ENCODE measurements around the gene TREML4. TPM values are rescaled to one million over a fixed set of nuclear protein-coding genes. Genes with fewer than 3 reads are reported as not detected.

Gene TREML4
- polyA plus RNA-seq, 2 of the 4 experiments (the other 2 are of a cell fraction), result not detected

- WGBS (ENCODE audit: missing lambda C conversion rate), result 0% methylated on average over 1 of the region's 1 CpG
- ATAC-seq, result no peak
- DNase-seq (ENCODE audit: low read depth in 1 of 2, low spot score in 1 of 2), result no peak
- TF ChIP-seq HOXA7 (CRISPR knock-in tag; IDR thresholded peaks at IDR 0.05), result no peak
- TF ChIP-seq BCL3 (IDR thresholded peaks at IDR 0.05), result no peak
- no peak for TF ChIP-seq RARB (CRISPR knock-in tag; IDR thresholded peaks at IDR 0.05)
- no peak for TF ChIP-seq CHD4 (IDR thresholded peaks at IDR 0.05; ENCODE audit: borderline replicate concordance)
- TF ChIP-seq NFE2L2 (conservative IDR thresholded peaks at IDR 0.05; ENCODE audit: low read length), result no peak
- TF ChIP-seq ZC3H11A (IDR thresholded peaks at IDR 0.05), result no peak
- TF ChIP-seq HDAC2 (IDR thresholded peaks at IDR 0.05), result no peak
- TF ChIP-seq MAZ (IDR thresholded peaks at IDR 0.05; ENCODE audit: borderline replicate concordance, low read depth, low read length), result no peak
- TF ChIP-seq ZNF302 (CRISPR knock-in tag; IDR thresholded peaks at IDR 0.05), result no peak
- no peak for TF ChIP-seq FOSB (CRISPR knock-in tag; IDR thresholded peaks at IDR 0.05)
- no peak for TF ChIP-seq ZFP36 (IDR thresholded peaks at IDR 0.05; ENCODE audit: borderline replicate concordance, partially characterized antibody)
- Histone ChIP-seq H3K4me2 (no peak overlapping the region), H3K27ac (no peak overlapping the region), H3K4me1 (no peaks in the 10 kb centered on the region), H3K4me3 (no peak overlapping the region), H3K9me3 (no peaks in the 10 kb centered on the region)
- ChIA-PET POLR2A (no interaction called here), CTCF (interaction anchor here (1.3 to 2.9 kb wide), 7 partner anchors 10 to 89 kb away, joined by 3 to 14 read pairs (median 5); no protein-coding TSS in a partner anchor)
- FAIRE-seq, result no peak
These were observed 46.6 kb upstream of the TREML4 start for GRCh38 chr6:41181566-41181965.

GRCh38 chr6:41182069-41183034 is 45.8 kb upstream of the TREML4 start:
- no peak overlapping the region for H3K4me3 ChIP-seq
- no peaks in the 10 kb centered on the region for H3K4me1 ChIP-seq
- no peaks in the 10 kb centered on the region for H3K9me3 ChIP-seq
- H3K4me2 ChIP-seq, result no peak overlapping the region
- peak in 1 of 2 experiments; percentile 56; a peak in 2 of 5 replicates for TF ChIP-seq RAD21 (conservative IDR thresholded peaks at IDR 0.05 in 1 of 2, IDR thresholded peaks at IDR 0.05 in 1 of 2)
- TF ChIP-seq CBX8 (IDR thresholded peaks at IDR 0.05), result no peak
- TF ChIP-seq HDAC2 (IDR thresholded peaks at IDR 0.05), result no peak
- peak; percentile 17; the same call in 1 of the 3 replicates for TF ChIP-seq SMC3 (IDR thresholded peaks at IDR 0.05)
- TF ChIP-seq, protein P1, sequence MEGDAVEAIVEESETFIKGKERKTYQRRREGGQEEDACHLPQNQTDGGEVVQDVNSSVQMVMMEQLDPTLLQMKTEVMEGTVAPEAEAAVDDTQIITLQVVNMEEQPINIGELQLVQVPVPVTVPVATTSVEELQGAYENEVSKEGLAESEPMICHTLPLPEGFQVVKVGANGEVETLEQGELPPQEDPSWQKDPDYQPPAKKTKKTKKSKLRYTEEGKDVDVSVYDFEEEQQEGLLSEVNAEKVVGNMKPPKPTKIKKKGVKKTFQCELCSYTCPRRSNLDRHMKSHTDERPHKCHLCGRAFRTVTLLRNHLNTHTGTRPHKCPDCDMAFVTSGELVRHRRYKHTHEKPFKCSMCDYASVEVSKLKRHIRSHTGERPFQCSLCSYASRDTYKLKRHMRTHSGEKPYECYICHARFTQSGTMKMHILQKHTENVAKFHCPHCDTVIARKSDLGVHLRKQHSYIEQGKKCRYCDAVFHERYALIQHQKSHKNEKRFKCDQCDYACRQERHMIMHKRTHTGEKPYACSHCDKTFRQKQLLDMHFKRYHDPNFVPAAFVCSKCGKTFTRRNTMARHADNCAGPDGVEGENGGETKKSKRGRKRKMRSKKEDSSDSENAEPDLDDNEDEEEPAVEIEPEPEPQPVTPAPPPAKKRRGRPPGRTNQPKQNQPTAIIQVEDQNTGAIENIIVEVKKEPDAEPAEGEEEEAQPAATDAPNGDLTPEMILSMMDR (IDR thresholded peaks at IDR 0.05), result peak; percentile 45; the same call in 2 of the 3 replicates
- ATAC-seq (peak; percentile 94 to 98), FAIRE-seq (no peak), DNase-seq (ENCODE audit: low read depth in 1 of 2, low spot score in 1 of 2) (peak; percentile 34 to 66)
- POLR2A ChIA-PET, result no interaction called here
- 43% methylated on average over 4 of the region's 4 CpGs for WGBS (ENCODE audit: missing lambda C conversion rate)
- H3K27ac ChIP-seq, result no peak overlapping the region
- CTCF ChIA-PET, result interaction anchor here (0.6 to 2.9 kb wide), 11 partner anchors 9 to 1824 kb away, joined by 3 to 14 read pairs (median 5); no protein-coding TSS in a partner anchor

- no peak for TF ChIP-seq BCL3 (IDR thresholded peaks at IDR 0.05)
- TF ChIP-seq PHF8 (IDR thresholded peaks at IDR 0.05; ENCODE audit: borderline replicate concordance, low read depth), result no peak
- no peak for TF ChIP-seq ESRRA (IDR thresholded peaks at IDR 0.05; ENCODE audit: borderline replicate concordance, low read length)
- no peak for TF ChIP-seq ZFP36 (IDR thresholded peaks at IDR 0.05; ENCODE audit: borderline replicate concordance, partially characterized antibody)
- TF ChIP-seq, protein P2, sequence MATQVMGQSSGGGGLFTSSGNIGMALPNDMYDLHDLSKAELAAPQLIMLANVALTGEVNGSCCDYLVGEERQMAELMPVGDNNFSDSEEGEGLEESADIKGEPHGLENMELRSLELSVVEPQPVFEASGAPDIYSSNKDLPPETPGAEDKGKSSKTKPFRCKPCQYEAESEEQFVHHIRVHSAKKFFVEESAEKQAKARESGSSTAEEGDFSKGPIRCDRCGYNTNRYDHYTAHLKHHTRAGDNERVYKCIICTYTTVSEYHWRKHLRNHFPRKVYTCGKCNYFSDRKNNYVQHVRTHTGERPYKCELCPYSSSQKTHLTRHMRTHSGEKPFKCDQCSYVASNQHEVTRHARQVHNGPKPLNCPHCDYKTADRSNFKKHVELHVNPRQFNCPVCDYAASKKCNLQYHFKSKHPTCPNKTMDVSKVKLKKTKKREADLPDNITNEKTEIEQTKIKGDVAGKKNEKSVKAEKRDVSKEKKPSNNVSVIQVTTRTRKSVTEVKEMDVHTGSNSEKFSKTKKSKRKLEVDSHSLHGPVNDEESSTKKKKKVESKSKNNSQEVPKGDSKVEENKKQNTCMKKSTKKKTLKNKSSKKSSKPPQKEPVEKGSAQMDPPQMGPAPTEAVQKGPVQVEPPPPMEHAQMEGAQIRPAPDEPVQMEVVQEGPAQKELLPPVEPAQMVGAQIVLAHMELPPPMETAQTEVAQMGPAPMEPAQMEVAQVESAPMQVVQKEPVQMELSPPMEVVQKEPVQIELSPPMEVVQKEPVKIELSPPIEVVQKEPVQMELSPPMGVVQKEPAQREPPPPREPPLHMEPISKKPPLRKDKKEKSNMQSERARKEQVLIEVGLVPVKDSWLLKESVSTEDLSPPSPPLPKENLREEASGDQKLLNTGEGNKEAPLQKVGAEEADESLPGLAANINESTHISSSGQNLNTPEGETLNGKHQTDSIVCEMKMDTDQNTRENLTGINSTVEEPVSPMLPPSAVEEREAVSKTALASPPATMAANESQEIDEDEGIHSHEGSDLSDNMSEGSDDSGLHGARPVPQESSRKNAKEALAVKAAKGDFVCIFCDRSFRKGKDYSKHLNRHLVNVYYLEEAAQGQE (IDR thresholded peaks at IDR 0.05), result no peak
- TF ChIP-seq HES2 (IDR thresholded peaks at IDR 0.05), result no peak
- TF ChIP-seq MAZ (IDR thresholded peaks at IDR 0.05; ENCODE audit: borderline replicate concordance, low read depth, low read length), result no peak
- TF ChIP-seq FOXS1 (CRISPR knock-in tag; IDR thresholded peaks at IDR 0.05), result no peak
- TF ChIP-seq FOSL2 (IDR thresholded peaks at IDR 0.05), result no peak
- no peak for TF ChIP-seq FOSL2 (CRISPR knock-in tag; IDR thresholded peaks at IDR 0.05)
- TF ChIP-seq RFX5 (IDR thresholded peaks at IDR 0.05), result no peak
- TF ChIP-seq HOXA7 (CRISPR knock-in tag; IDR thresholded peaks at IDR 0.05), result no peak
- TF ChIP-seq JUNB (IDR thresholded peaks at IDR 0.05), result no peak
- ATAC-seq (no peak), FAIRE-seq (no peak), DNase-seq (ENCODE audit: low read depth in 1 of 2, low spot score in 1 of 2) (no peak)
- Histone ChIP-seq H3K4me3 (no peak overlapping the region), H3K4me1 (no peaks in the 10 kb centered on the region), H3K4me2 (no peak overlapping the region), H3K9me3 (peaks cover 6% of the 10 kb centered on the region; the same call in 2 of the 3 replicates), H3K27ac (no peak overlapping the region)
- ChIA-PET CTCF (interaction anchor here (0.9 to 1.2 kb wide), 2 partner anchors 93 to 115 kb away, joined by 3 read pairs; no protein-coding TSS in a partner anchor), POLR2A (no interaction called here)
- WGBS (ENCODE audit: missing lambda C conversion rate), result 32% methylated on average over 7 of the region's 7 CpGs
These were observed 43.4 kb upstream of the TREML4 start for GRCh38 chr6:41184761-41185160.
